GM23248 (cell line): ENCODE measurements around the gene SPEM2.

Experiments used
- EZH2 ChIP-seq: fragments of 200-600 bp; sonication (generic); IDR thresholded peaks from 2 replicates; pipeline ENCODE4 v1.6.1; 2018; ENCODE audit warnings: antibody characterized with exemption, mild to moderate bottlenecking; ENCODE audit not compliant: insufficient read depth, poor library complexity, severe bottlenecking
- EZH2phosphoT487 ChIP-seq: fragments of 200-600 bp; sonication (generic); IDR thresholded peaks from 2 replicates; pipeline ENCODE4 v1.6.1; 2018; ENCODE audit warnings: antibody characterized with exemption, moderate library complexity, mild to moderate bottlenecking, low read depth; ENCODE audit not compliant: insufficient read depth

- TF ChIP-seq EZH2 (no peak), EZH2phosphoT487 (no peak)
These were observed 40.9 kb downstream of the SPEM2 start for GRCh38 chr17:7466318-7466638.
